GM19023 (cell line): ENCODE results near the gene MYO10.
"Not testable (repeated sequence)": the region's sequence is repeated elsewhere in the genome, so short reads cannot be mapped to it uniquely, and the experiment has no call there.

Experiments
- ATAC-seq: cut with Tn5 transposase; IDR thresholded peaks from one replicate; pipeline ENCODE4 v1.9.1; 2021; ENCODE audit warnings: mild to moderate bottlenecking, moderate library complexity; ENCODE audit not compliant: unreplicated experiment

Gene MYO10

GRCh38 chr5:16866273-16866672, 69.8 kb downstream of the MYO10 start:
- no peak for ATAC-seq

- no peak for ATAC-seq
These were observed 70.9 kb downstream of the MYO10 start for GRCh38 chr5:16865151-16865550.

GRCh38 chr5:16864631-16865131, 71.4 kb downstream of the MYO10 start:
- ATAC-seq = no peak

GRCh38 chr5:16863469-16863946, 72.6 kb downstream of the MYO10 start:
- ATAC-seq = no peak

- no peak for ATAC-seq
These were observed 73.3 kb downstream of the MYO10 start for GRCh38 chr5:16862777-16863176.

GRCh38 chr5:16859346-16859745, 76.7 kb downstream of the MYO10 start:
- no peak for ATAC-seq

GRCh38 chr5:16858151-16858550, 77.9 kb downstream of the MYO10 start:
- ATAC-seq = no peak

- ATAC-seq = no peak
These were observed 78.5 kb downstream of the MYO10 start for GRCh38 chr5:16857635-16858034.

- no peak for ATAC-seq
These were observed 79.6 kb downstream of the MYO10 start for GRCh38 chr5:16856531-16856930.

- no peak for ATAC-seq
These were observed 80.2 kb downstream of the MYO10 start for GRCh38 chr5:16855898-16856297.

GRCh38 chr5:16855485-16855884, 80.6 kb downstream of the MYO10 start:
- ATAC-seq = no peak

GRCh38 chr5:16854351-16854750, 81.7 kb downstream of the MYO10 start:
- no peak for ATAC-seq

GRCh38 chr5:16853518-16853917, 82.6 kb downstream of the MYO10 start:
- no peak for ATAC-seq

GRCh38 chr5:16852251-16853005, 83.7 kb downstream of the MYO10 start:
- no peak for ATAC-seq

GRCh38 chr5:16849775-16850174, 86.3 kb downstream of the MYO10 start:
- ATAC-seq = no peak

- ATAC-seq = no peak
These were observed 86.9 kb downstream of the MYO10 start for GRCh38 chr5:16849181-16849580.

GRCh38 chr5:16844952-16845351, 91.1 kb downstream of the MYO10 start:
- ATAC-seq = no peak

- no peak for ATAC-seq
These were observed 93.2 kb downstream of the MYO10 start for GRCh38 chr5:16842896-16843295.

- no peak for ATAC-seq
These were observed 94.7 kb downstream of the MYO10 start for GRCh38 chr5:16841416-16841815.

GRCh38 chr5:16837305-16837704, 98.8 kb downstream of the MYO10 start:
- no peak for ATAC-seq

- ATAC-seq = no peak
These were observed 102.1 kb downstream of the MYO10 start for GRCh38 chr5:16834029-16834428.

- not testable (repeated sequence) for ATAC-seq
These were observed 104.8 kb downstream of the MYO10 start for GRCh38 chr5:16831326-16831725.

- no peak for ATAC-seq
These were observed 108.3 kb downstream of the MYO10 start for GRCh38 chr5:16827755-16828154.
